Panc1 (cell line): ENCODE data around the gene MGRN1. TPM values are rescaled to one million over a fixed set of nuclear protein-coding genes. Genes with fewer than 3 reads are reported as not detected.

Source experiments
- ATAC-seq: fragments of 200-7000 bp; cut with Tn5 transposase; 2 replicates; pipeline ENCODE4 v1.9.1; 2020; ENCODE audit warnings: mild to moderate bottlenecking, moderate library complexity
- BruUV-seq: library from RNA; stranded (reverse); fragments of 400-500 nt; replicated peaks from 2 replicates; lab custom pipeline; 2021; lab: Mats Ljungman, UMichigan
- CTCF ChIA-PET: fragments of 300-600 bp; sonication (Branson Sonifier 250); formaldehyde crosslinking; loops from one replicate; lab custom pipeline; 2022; ENCODE audit warnings: antibody characterized with exemption; lab: Charles Lee
- POLR2A ChIA-PET: fragments of 300-600 bp; sonication (Branson Sonifier 250); formaldehyde crosslinking; loops from one replicate; lab custom pipeline; 2022; ENCODE audit warnings: antibody characterized with exemption; lab: Charles Lee
- DNase-seq: peaks from one replicate; pipeline ENCODE4 v3.0.0-alpha.2; 2010; ENCODE audit warnings: low read depth, low spot score
- H3K27ac ChIP-seq: 2 replicates; pipeline ENCODE4 v1.5.1; 2011; ENCODE audit warnings: mild to moderate bottlenecking, low read length, inconsistent platforms
- H3K27me3 ChIP-seq: fragments of 200-500 bp; sonication (Bioruptor generic); 2 replicates; pipeline ENCODE4 v1.6.0; 2014; ENCODE audit warnings: low read length, inconsistent platforms; ENCODE audit not compliant: control insufficient read depth, insufficient read depth
- H3K36me3 ChIP-seq: fragments of 200-500 bp; sonication (Bioruptor generic); 2 replicates; pipeline ENCODE4 v1.5.1; 2014; ENCODE audit warnings: inconsistent platforms, mild to moderate bottlenecking, low read length, moderate library complexity; ENCODE audit not compliant: control insufficient read depth, insufficient read depth
- H3K4me1 ChIP-seq: 2 replicates; pipeline ENCODE4 v1.5.1; 2011; ENCODE audit warnings: inconsistent platforms, mild to moderate bottlenecking, low read length, moderate library complexity; ENCODE audit not compliant: control insufficient read depth, insufficient read depth
- H3K4me3 ChIP-seq, 2 experiments: 2 replicates each; pipeline ENCODE4 v1.5.1; 2011 to 2012; ENCODE audit warnings: low read depth in 2 of 2, low read length in 2 of 2, mild to moderate bottlenecking in 2 of 2, inconsistent platforms in 1 of 2, moderate library complexity in 1 of 2
- H3K9me3 ChIP-seq: fragments of 200-500 bp; sonication (Bioruptor generic); 2 replicates; pipeline ENCODE4 v1.5.1; 2014; ENCODE audit warnings: low read depth, mild to moderate bottlenecking, inconsistent platforms, low read length, moderate library complexity; ENCODE audit not compliant: control insufficient read depth, insufficient read depth
- CTCF ChIP-seq: fragments of 450-650 bp; IDR thresholded peaks from 2 replicates; pipeline ENCODE4 v1.5.1; 2017; ENCODE audit warnings: mild to moderate bottlenecking
- POLR2AphosphoS5 ChIP-seq: IDR thresholded peaks from 2 replicates; pipeline ENCODE4 v1.6.1; 2012; ENCODE audit warnings: mild to moderate bottlenecking, low read depth, low read length, moderate library complexity
- REST ChIP-seq, 2 experiments: IDR thresholded peaks; 2 replicates each; pipeline ENCODE4 v1.6.1; 2011 to 2012; ENCODE audit warnings: low read depth in 2 of 2, control low read depth in 1 of 2, low read length in 1 of 2, mild to moderate bottlenecking in 1 of 2, moderate library complexity in 1 of 2; ENCODE audit not compliant: insufficient read depth in 1 of 2
- SIN3A ChIP-seq: IDR thresholded peaks from 2 replicates; pipeline ENCODE4 v1.6.1; 2012; ENCODE audit warnings: low read depth, mild to moderate bottlenecking, low read length, moderate library complexity, borderline replicate concordance; ENCODE audit not compliant: insufficient read depth
- TCF7L2 ChIP-seq: IDR thresholded peaks from 2 replicates; pipeline ENCODE4 v1.6.1; 2011; ENCODE audit warnings: mild to moderate bottlenecking, low read depth, low read length, inconsistent platforms
- in situ Hi-C: cut with HindIII; loops from 2 replicates; pipeline ENCODE4 v1.10.0; 2016; ENCODE audit warnings: low sequenced_read_pairs, low pct_unique_long_range_greater_than_20kb
- intact Hi-C: fragments of 100-400 bp; cut with micrococcal nuclease; formaldehyde crosslinking; loops from one replicate; pipeline ENCODE4 v1.10.0; 2022; ENCODE audit not compliant: unreplicated experiment
- total RNA-seq: library from RNA; stranded (reverse); gene quantifications from one replicate; pipeline ENCODE4 v1.2.1, GENCODE V29; 2021; ENCODE audit not compliant: unreplicated experiment

Gene MGRN1
- total RNA-seq, 1 experiment from 2014 or later, result 59.7 TPM

- CTCF ChIA-PET, result no interaction called here
- ATAC-seq, result no peak
- DNase-seq, result no peak
- H3K4me3 ChIP-seq, result no peak overlapping the region
- in situ Hi-C loops, result no loop called here
- no peak overlapping the region for H3K27ac ChIP-seq
- no TSS peak for BruUV-seq
- peaks cover 9% of the 10 kb centered on the region for H3K4me1 ChIP-seq
- no peaks in the 10 kb centered on the region for H3K27me3 ChIP-seq
- TF ChIP-seq CTCF (no peak), REST (IDR thresholded peaks at IDR 0.05; ENCODE audit: insufficient read depth in 1 of 2, low read depth in 2 of 2, low read length in 1 of 2) (no peak), POLR2AphosphoS5 (no peak), SIN3A (no peak), TCF7L2 (no peak)
- H3K9me3 ChIP-seq, result no peaks in the 10 kb centered on the region
- POLR2A ChIA-PET, result no interaction called here
- intact Hi-C loops, result no loop called here
- peaks cover 2% of the 10 kb centered on the region for H3K36me3 ChIP-seq
Measured at GRCh38 chr16:4701791-4702465, 77.3 kb downstream of the MGRN1 start.

- peaks cover 4% of the 10 kb centered on the region; the same call in 1 of the 2 replicates for H3K4me1 ChIP-seq
- H3K9me3 ChIP-seq, result no peaks in the 10 kb centered on the region
- ChIA-PET POLR2A (no interaction called here), CTCF (no interaction called here)
- BruUV-seq, result no TSS peak
- no peak for DNase-seq
- TF ChIP-seq REST (IDR thresholded peaks at IDR 0.05; ENCODE audit: insufficient read depth in 1 of 2, low read depth in 2 of 2, low read length in 1 of 2), result no peak
- TF ChIP-seq POLR2AphosphoS5, result no peak
- TF ChIP-seq SIN3A, result no peak
- TF ChIP-seq CTCF, result no peak
- TF ChIP-seq TCF7L2, result no peak
- H3K36me3 ChIP-seq, result peaks cover 2% of the 10 kb centered on the region
- no peak overlapping the region for H3K4me3 ChIP-seq
- in situ Hi-C loops (no loop called here), intact Hi-C loops (no loop called here)
- H3K27ac ChIP-seq, result no peak overlapping the region
- no peaks in the 10 kb centered on the region for H3K27me3 ChIP-seq
- no peak for ATAC-seq
Measured at GRCh38 chr16:4702466-4702808, 77.8 kb downstream of the MGRN1 start.
